HepG2 (cell line): ENCODE data around the gene PROP1. TPM values are rescaled to one million over a fixed set of nuclear protein-coding genes. Genes with fewer than 3 reads are reported as not detected.
"Not testable (repeated sequence)": the region's sequence is repeated elsewhere in the genome, so short reads cannot be mapped to it uniquely, and the experiment has no call there.

ENCODE experiments used
- ATAC-seq: fragments of 200-7000 bp; cut with Tn5 transposase; 3 replicates; pipeline ENCODE4 v1.9.1; 2020; ENCODE audit warnings: mild to moderate bottlenecking, moderate library complexity
- BruUV-seq: library from RNA; stranded (reverse); fragments of 400-500 nt; replicated peaks from 2 replicates; lab custom pipeline; 2021; lab: Mats Ljungman, UMichigan
- CTCF ChIA-PET: fragments of 300-600 bp; formaldehyde crosslinking; extraction: SDS; loops from one replicate; lab custom pipeline; 2021; ENCODE audit warnings: low total read pairs, inconsistent platforms, low intra/inter-chr PET ratio; lab: Yijun Ruan, JAX
- POLR2A ChIA-PET: fragments of 350-600 bp; sonication (Branson Sonifier 250); formaldehyde crosslinking; loops from one replicate; lab custom pipeline; 2020; ENCODE audit warnings: antibody characterized with exemption, inconsistent platforms; lab: Yijun Ruan, JAX
- DNase-seq: peaks from one replicate; pipeline ENCODE4 v3.0.0-alpha.2; 2015; ENCODE audit warnings: low spot score
- FAIRE-seq: peaks from 3 replicates; lab custom pipeline; 2011; peaks lifted over from hg19 to GRCh38; lab: Jason Lieb, UNC
- H2AFZ ChIP-seq: one replicate; pipeline ENCODE4 v1.6.1; 2011; ENCODE audit warnings: low read length, inconsistent platforms
- H3K27ac ChIP-seq: fragments of 300-600 bp; 3 replicates; pipeline ENCODE4 v1.8.0; 2011; ENCODE audit warnings: mixed run types, mild to moderate bottlenecking, mixed read lengths, low read length, inconsistent platforms; ENCODE audit not compliant: insufficient read depth; ENCODE audit errors: extremely low read length
- H3K27me3 ChIP-seq, 2 experiments: fragments of 200-600 bp in 1 of 2; 2 replicates in 1 of 2; 3 replicates in 1 of 2; pipeline versions ENCODE4 v1.6.0 to v1.8.0; 2011; ENCODE audit warnings: low read length in 2 of 2, mild to moderate bottlenecking in 2 of 2, moderate library complexity in 2 of 2, inconsistent platforms in 1 of 2; ENCODE audit not compliant: insufficient read depth in 2 of 2, control insufficient read depth in 1 of 2
- H3K36me3 ChIP-seq, 2 experiments: fragments of 200-600 bp in 1 of 2; replicated peaks in 1 of 2; 2 replicates in 1 of 2; 3 replicates in 1 of 2; pipeline versions ENCODE4 v1.5.1 to v1.8.0; 2011; ENCODE audit warnings: low read length in 2 of 2, inconsistent platforms in 1 of 2; ENCODE audit not compliant: insufficient read depth in 2 of 2, control insufficient read depth in 1 of 2
- H3K4me1 ChIP-seq: 2 replicates; pipeline ENCODE4 v1.5.1; 2012; ENCODE audit warnings: low read length, inconsistent platforms; ENCODE audit not compliant: insufficient read depth
- H3K4me2 ChIP-seq: 2 replicates; pipeline ENCODE4 v1.6.0; 2011; ENCODE audit warnings: low read depth, low read length, inconsistent platforms
- H3K4me3 ChIP-seq, 3 experiments: fragments of 200-600 bp in 1 of 3; sonication (generic), shearing (Covaris generic) in 1 of 3; replicated peaks in 1 of 3; 2 replicates each; pipeline ENCODE4 v1.5.1; 2011 to 2016; ENCODE audit warnings: low read length in 3 of 3, inconsistent platforms in 2 of 3, low read depth in 2 of 3, mild to moderate bottlenecking in 2 of 3, control low read depth in 1 of 3, mixed read lengths in 1 of 3; ENCODE audit not compliant: insufficient read depth in 1 of 3
- H3K79me2 ChIP-seq: one replicate; pipeline ENCODE4 v1.6.1; 2011; ENCODE audit warnings: low read length, inconsistent platforms; ENCODE audit not compliant: insufficient read depth
- H3K9ac ChIP-seq: 2 replicates; pipeline ENCODE4 v1.6.0; 2011; ENCODE audit warnings: mild to moderate bottlenecking, low read depth, low read length, inconsistent platforms; ENCODE audit not compliant: insufficient read depth
- H3K9me3 ChIP-seq: 2 replicates; pipeline ENCODE4 v1.5.1; 2012; ENCODE audit warnings: mild to moderate bottlenecking, low read length
- H4K20me1 ChIP-seq: 2 replicates; pipeline ENCODE4 v1.6.0; 2011; ENCODE audit warnings: inconsistent platforms, mild to moderate bottlenecking, low read length, moderate library complexity; ENCODE audit not compliant: insufficient read depth
- WGBS: methylation state at CpG from one replicate; pipeline ENCODE4 v1.1.6; 2017; ENCODE audit warnings: low lambda C conversion rate; 5-methylcytosine and 5-hydroxymethylcytosine counted together
- in situ Hi-C: cut with HindIII; loops from 2 replicates; pipeline ENCODE4 v1.10.0; 2017; ENCODE audit warnings: low pct_unique_long_range_greater_than_20kb; ENCODE audit not compliant: extremely low pct_ligation_motif_present
- intact Hi-C: fragments of 100-400 bp; cut with micrococcal nuclease; formaldehyde crosslinking; loops from one replicate; pipeline ENCODE4 v1.10.0; 2022; ENCODE audit not compliant: unreplicated experiment
- polyA plus RNA-seq, 8 experiments: library from polyadenylated mRNA; depleted of rRNA in 3 of 8; stranded (reverse) in 7 of 8; unstranded in 1 of 8; fragments of >200 nt; fragmentation: Illumina TruSeq in 4 of 8; extraction: Trizol in 4 of 8; gene quantifications; 2 replicates each; pipeline versions ENCODE4 v1.2.1 to v1.2.3, GENCODE V29; 2011 to 2016; ENCODE audit warnings: low read depth in 4 of 8, missing spikeins in 1 of 8, mixed read lengths in 1 of 8; ENCODE audit not compliant: insufficient read depth in 1 of 8
- total RNA-seq, 5 experiments: library from RNA; depleted of rRNA; stranded (reverse); fragments of >200 nt; fragmentation: Illumina TruSeq; extraction: Trizol; gene quantifications; 2 replicates each; pipeline ENCODE4 v1.2.3, GENCODE V29; 2016; ENCODE audit warnings: low read depth in 1 of 5

The PROP1 gene
- total and polyA plus RNA-seq, 2 of the 13 experiments (the other 11 are each of a cell fraction or from before 2014, with no cell fraction given): not detected

GRCh38 chr5:178019379-178020030, 23.5 kb upstream of the PROP1 start:
- DNase-seq, intact Hi-C loops, H3K4me2 ChIP-seq, POLR2A ChIA-PET, H2AFZ ChIP-seq, BruUV-seq, H3K9ac ChIP-seq, H4K20me1 ChIP-seq, FAIRE-seq, H3K4me3 ChIP-seq, H3K79me2 ChIP-seq, CTCF ChIA-PET, ATAC-seq, H3K36me3 ChIP-seq, H3K4me1 ChIP-seq, H3K27ac ChIP-seq, in situ Hi-C loops, H3K9me3 ChIP-seq, H3K27me3 ChIP-seq: not testable (repeated sequence)
- WGBS: 72% methylated on average over 2 of the region's 11 CpGs

- BruUV-seq, H3K9me3 ChIP-seq, H3K27ac ChIP-seq, H3K4me2 ChIP-seq, ATAC-seq, H3K4me3 ChIP-seq, H3K9ac ChIP-seq, POLR2A ChIA-PET, H4K20me1 ChIP-seq, H3K27me3 ChIP-seq, CTCF ChIA-PET, FAIRE-seq, H2AFZ ChIP-seq, in situ Hi-C loops, H3K79me2 ChIP-seq, H3K36me3 ChIP-seq, intact Hi-C loops, DNase-seq, H3K4me1 ChIP-seq: not testable (repeated sequence)
- WGBS: 7% methylated on average over 2 of the region's 2 CpGs
These were observed 16.7 kb upstream of the PROP1 start for GRCh38 chr5:178012758-178013157.

GRCh38 chr5:178011816-178012554, 15.9 kb upstream of the PROP1 start:
- POLR2A ChIA-PET, H4K20me1 ChIP-seq, H2AFZ ChIP-seq, H3K9me3 ChIP-seq, H3K79me2 ChIP-seq, H3K4me3 ChIP-seq, BruUV-seq, H3K9ac ChIP-seq, H3K36me3 ChIP-seq, CTCF ChIA-PET, in situ Hi-C loops, FAIRE-seq, H3K27ac ChIP-seq, intact Hi-C loops, DNase-seq, H3K4me2 ChIP-seq, H3K4me1 ChIP-seq, H3K27me3 ChIP-seq, ATAC-seq: not testable (repeated sequence)
- 34% methylated on average over 2 of the region's 4 CpGs for WGBS

- H2AFZ ChIP-seq, DNase-seq, in situ Hi-C loops, H3K4me1 ChIP-seq, H3K79me2 ChIP-seq, CTCF ChIA-PET, intact Hi-C loops, H3K27ac ChIP-seq, FAIRE-seq, H3K4me2 ChIP-seq, POLR2A ChIA-PET, H3K9ac ChIP-seq, H3K4me3 ChIP-seq, H3K27me3 ChIP-seq, ATAC-seq, BruUV-seq, H3K36me3 ChIP-seq, H4K20me1 ChIP-seq, H3K9me3 ChIP-seq: not testable (repeated sequence)
- WGBS: 97% methylated on average over 2 of the region's 26 CpGs
These were observed 11.2 kb upstream of the PROP1 start for GRCh38 chr5:178007272-178007671.
